Measurements from ENCODE around the gene USP19. TPM values are rescaled to one million over a fixed set of nuclear protein-coding genes. Genes with fewer than 3 reads are reported as not detected.

USP19 gene
- total RNA-seq, 2 experiments from 2014 or later: 49.4 to 69.4 TPM

GRCh38 chr3:49161197-49161596 is 40.6 kb upstream of the USP19 start:
- Histone ChIP-seq H3K36me3 (ENCODE audit: insufficient read depth, low read length) (peaks cover 30% of the 10 kb centered on the region), H3K4me2 (ENCODE audit: low read length) (no peak overlapping the region), H3K9me3 (ENCODE audit: low read length) (no peaks in the 10 kb centered on the region), H4K20me1 (ENCODE audit: insufficient read depth, low read length) (no peaks in the 10 kb centered on the region), H3K4me3 (ENCODE audit: low read depth, low read length, poor library complexity, severe bottlenecking) (no peak overlapping the region), H3K27ac (ENCODE audit: low read depth, low read length, poor library complexity, severe bottlenecking) (no peak overlapping the region), H3K4me1 (ENCODE audit: insufficient read depth, low read length, poor library complexity, severe bottlenecking) (peaks cover 9% of the 10 kb centered on the region), H2AFZ (ENCODE audit: low read length) (no peak overlapping the region), H3K9me2 (ENCODE audit: insufficient read depth, low read length) (no peaks in the 10 kb centered on the region), H3K79me2 (ENCODE audit: insufficient read depth, low read depth, low read length) (peaks cover 10% of the 10 kb centered on the region; the same call in 1 of the 2 replicates)
- ChIA-PET CTCF (ENCODE audit: unreplicated experiment) (no interaction called here), POLR2A (no interaction called here)
- DNase-seq (ENCODE audit: low spot score): no peak
- no TSS peak for BruUV-seq (replicated peaks)
- intact Hi-C loops (cut with micrococcal nuclease; ENCODE audit: unreplicated experiment): no loop called here
- TF ChIP-seq EZH2phosphoT487 (IDR thresholded peaks at IDR 0.05; ENCODE audit: borderline replicate concordance, low read depth, low read length) (no peak), CTCF (conservative IDR thresholded peaks at IDR 0.05; ENCODE audit: low read length) (no peak)

- no peak for DNase-seq (ENCODE audit: low spot score)
- Histone ChIP-seq H3K4me1 (ENCODE audit: insufficient read depth, low read length, poor library complexity, severe bottlenecking) (no peaks in the 10 kb centered on the region), H3K4me3 (ENCODE audit: low read depth, low read length, poor library complexity, severe bottlenecking) (no peak overlapping the region), H3K79me2 (ENCODE audit: insufficient read depth, low read depth, low read length) (no peaks in the 10 kb centered on the region), H3K27ac (ENCODE audit: low read depth, low read length, poor library complexity, severe bottlenecking) (no peak overlapping the region), H3K36me3 (ENCODE audit: insufficient read depth, low read length) (peaks cover 19% of the 10 kb centered on the region), H3K4me2 (ENCODE audit: low read length) (no peak overlapping the region), H2AFZ (ENCODE audit: low read length) (no peak overlapping the region), H4K20me1 (ENCODE audit: insufficient read depth, low read length) (no peaks in the 10 kb centered on the region), H3K9me3 (ENCODE audit: low read length) (no peaks in the 10 kb centered on the region), H3K9me2 (ENCODE audit: insufficient read depth, low read length) (no peaks in the 10 kb centered on the region)
- ChIA-PET CTCF (ENCODE audit: unreplicated experiment) (no interaction called here), POLR2A (no interaction called here)
- BruUV-seq (replicated peaks): no TSS peak
- no peak for TF ChIP-seq CTCF (conservative IDR thresholded peaks at IDR 0.05; ENCODE audit: low read length)
- no peak for TF ChIP-seq EZH2phosphoT487 (IDR thresholded peaks at IDR 0.05; ENCODE audit: borderline replicate concordance, low read depth, low read length)
- intact Hi-C loops (cut with micrococcal nuclease; ENCODE audit: unreplicated experiment): loop anchor here (1.0 to 5.0 kb wide), 3 partner anchors 64 to 170 kb away; partner anchors contain the start of genes IMPDH2 and QRICH1
These were observed 38.2 kb upstream of the USP19 start for GRCh38 chr3:49158792-49159191.

- intact Hi-C loops (cut with micrococcal nuclease; ENCODE audit: unreplicated experiment): loop anchor here (1.0 to 5.0 kb wide), 3 partner anchors 64 to 170 kb away; partner anchors contain the start of genes IMPDH2 and QRICH1
- H3K4me3 ChIP-seq (ENCODE audit: low read depth, low read length, poor library complexity, severe bottlenecking): no peak overlapping the region
- no peaks in the 10 kb centered on the region for H4K20me1 ChIP-seq (ENCODE audit: insufficient read depth, low read length)
- no peak for TF ChIP-seq EZH2phosphoT487 (IDR thresholded peaks at IDR 0.05; ENCODE audit: borderline replicate concordance, low read depth, low read length)
- peak; percentile 83 for TF ChIP-seq CTCF (conservative IDR thresholded peaks at IDR 0.05; ENCODE audit: low read length)
- H3K79me2 ChIP-seq (ENCODE audit: insufficient read depth, low read depth, low read length): no peaks in the 10 kb centered on the region
- no peaks in the 10 kb centered on the region for H3K4me1 ChIP-seq (ENCODE audit: insufficient read depth, low read length, poor library complexity, severe bottlenecking)
- CTCF ChIA-PET (ENCODE audit: unreplicated experiment): interaction anchor here (0.5 kb wide), 1 partner anchor 10 kb away, joined by 3 read pairs; no protein-coding TSS in a partner anchor
- H3K9me2 ChIP-seq (ENCODE audit: insufficient read depth, low read length): no peaks in the 10 kb centered on the region
- DNase-seq (ENCODE audit: low spot score): peak; percentile 72
- no peak overlapping the region for H3K27ac ChIP-seq (ENCODE audit: low read depth, low read length, poor library complexity, severe bottlenecking)
- POLR2A ChIA-PET: interaction anchor here (1.3 kb wide), 1 partner anchor 37 kb away, joined by 3 read pairs; the partner anchor contains the start of gene USP19
- no peak overlapping the region for H3K4me2 ChIP-seq (ENCODE audit: low read length)
- H3K9me3 ChIP-seq (ENCODE audit: low read length): no peaks in the 10 kb centered on the region
- no peak overlapping the region for H2AFZ ChIP-seq (ENCODE audit: low read length)
- no TSS peak for BruUV-seq (replicated peaks)
- peaks cover 13% of the 10 kb centered on the region for H3K36me3 ChIP-seq (ENCODE audit: insufficient read depth, low read length)
These were observed 37.6 kb upstream of the USP19 start for GRCh38 chr3:49158103-49158709.
